CD4-positive, alpha-beta T cell treated with Interleukin-4 for 1 hour (primary cell): Measurements from ENCODE around the gene UMOD.

ENCODE experiments used
- DNase-seq, 2 donors: peaks; one replicate each; pipeline ENCODE4 v3.0.0-alpha.2; 2020 to 2022

The UMOD gene

GRCh38 chr16:20352615-20353014, at the start of gene UMOD:
Gene UMOD, minus strand, starts transcription at chr16:20352715. Its CDS starts 1,978 bp downstream, at chr16:20350737.
- DNase-seq, result no peak

GRCh38 chr16:20401475-20402016, 49.0 kb upstream of the UMOD start:
- no peak for DNase-seq

- no peak for DNase-seq
Measured at GRCh38 chr16:20401066-20401465, 48.6 kb upstream of the UMOD start.

- DNase-seq, result no peak
Measured at GRCh38 chr16:20399185-20399584, 46.7 kb upstream of the UMOD start.

GRCh38 chr16:20398603-20399002, 46.1 kb upstream of the UMOD start:
- DNase-seq, result no peak

- no peak for DNase-seq
Measured at GRCh38 chr16:20397468-20398074, 45.1 kb upstream of the UMOD start.

- DNase-seq, result no peak
Measured at GRCh38 chr16:20396846-20397467, 44.4 kb upstream of the UMOD start.

GRCh38 chr16:20395946-20396345, 43.4 kb upstream of the UMOD start:
- no peak for DNase-seq

- no peak for DNase-seq
Measured at GRCh38 chr16:20393801-20394577, 41.5 kb upstream of the UMOD start.

GRCh38 chr16:20391045-20391444, 38.5 kb upstream of the UMOD start:
- no peak for DNase-seq

GRCh38 chr16:20388854-20389253, 36.3 kb upstream of the UMOD start:
- DNase-seq, result no peak

GRCh38 chr16:20387978-20388377, 35.5 kb upstream of the UMOD start:
- DNase-seq, result no peak

- DNase-seq, result peak; percentile 31 to 32
Measured at GRCh38 chr16:20385844-20386832, 33.6 kb upstream of the UMOD start.

- peak; percentile 17 to 47 for DNase-seq
Measured at GRCh38 chr16:20383106-20384029, 30.9 kb upstream of the UMOD start.

GRCh38 chr16:20382202-20382948, 29.9 kb upstream of the UMOD start:
- DNase-seq, result no peak

GRCh38 chr16:20380782-20381181, 28.3 kb upstream of the UMOD start:
- no peak for DNase-seq

- no peak for DNase-seq
Measured at GRCh38 chr16:20377181-20377580, 24.7 kb upstream of the UMOD start.

GRCh38 chr16:20372701-20373100, 20.2 kb upstream of the UMOD start:
- DNase-seq, result no peak

GRCh38 chr16:20369452-20370054, 17.0 kb upstream of the UMOD start:
- DNase-seq, result no peak

- DNase-seq, result no peak
Measured at GRCh38 chr16:20364051-20364450, 11.5 kb upstream of the UMOD start.
